Anterior cingulate cortex (tissue), 58 donors: ENCODE measurements around the gene SNRNP70.
"Not testable (repeated sequence)": the region's sequence is repeated elsewhere in the genome, so short reads cannot be mapped to it uniquely, and the experiment has no call there.

ENCODE experiments used
- DNase-seq, 58 donors: peaks; one replicate each; lab custom pipeline; 2025; lab: John Stamatoyannopoulos, UW

SNRNP70 gene

DNA sequence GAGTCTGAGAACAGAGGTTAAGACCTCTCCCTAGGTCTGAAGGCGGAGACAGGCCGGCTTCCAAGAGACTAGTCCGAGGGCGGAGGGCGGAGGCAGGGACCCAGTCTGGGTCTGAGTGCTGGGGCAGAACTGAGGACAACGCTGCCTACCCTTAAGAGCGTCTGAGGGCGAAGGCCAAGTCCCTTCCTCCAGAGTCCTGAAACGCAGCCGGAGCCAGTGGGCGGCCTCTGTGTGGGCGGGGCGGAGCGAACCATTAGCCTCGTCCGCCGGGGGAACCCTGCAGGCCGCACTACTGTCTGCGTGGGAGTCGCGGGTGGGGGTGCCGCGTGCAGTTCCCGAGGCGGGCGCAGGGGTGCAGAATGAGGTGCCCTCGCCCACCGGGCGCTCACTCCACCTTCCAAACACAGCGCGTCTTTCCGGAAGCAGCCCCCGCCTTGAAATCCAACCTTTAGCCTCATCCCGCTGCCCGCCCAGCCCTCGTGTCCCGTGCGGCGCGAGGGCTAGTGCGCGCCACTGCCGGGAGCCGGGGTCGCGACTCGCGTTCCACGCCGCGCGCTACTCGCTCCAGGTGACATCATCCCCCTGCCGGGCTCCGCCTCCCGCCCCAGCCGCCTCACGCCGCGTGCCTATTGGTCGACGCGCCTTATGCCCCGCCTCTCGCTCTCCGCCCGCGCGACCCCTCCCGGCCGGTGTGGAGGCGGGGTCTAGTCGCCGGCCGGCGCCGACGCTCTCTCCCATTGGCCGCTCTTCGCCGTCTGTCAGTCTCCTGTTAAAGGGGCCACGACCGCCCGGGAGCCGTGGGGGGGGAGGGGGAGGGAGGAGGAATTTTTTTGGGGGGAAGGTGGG is 33.5 kb downstream of the SNRNP70 start, which contains the start of gene C19orf73:
C19orf73 (minus strand) TSS at position 579 of the 846 bp plus-strand sequence; CDS start at position 458, 121 bp downstream.
- DNase-seq, result peak; percentile 69 to 97 (median 94)

DNA sequence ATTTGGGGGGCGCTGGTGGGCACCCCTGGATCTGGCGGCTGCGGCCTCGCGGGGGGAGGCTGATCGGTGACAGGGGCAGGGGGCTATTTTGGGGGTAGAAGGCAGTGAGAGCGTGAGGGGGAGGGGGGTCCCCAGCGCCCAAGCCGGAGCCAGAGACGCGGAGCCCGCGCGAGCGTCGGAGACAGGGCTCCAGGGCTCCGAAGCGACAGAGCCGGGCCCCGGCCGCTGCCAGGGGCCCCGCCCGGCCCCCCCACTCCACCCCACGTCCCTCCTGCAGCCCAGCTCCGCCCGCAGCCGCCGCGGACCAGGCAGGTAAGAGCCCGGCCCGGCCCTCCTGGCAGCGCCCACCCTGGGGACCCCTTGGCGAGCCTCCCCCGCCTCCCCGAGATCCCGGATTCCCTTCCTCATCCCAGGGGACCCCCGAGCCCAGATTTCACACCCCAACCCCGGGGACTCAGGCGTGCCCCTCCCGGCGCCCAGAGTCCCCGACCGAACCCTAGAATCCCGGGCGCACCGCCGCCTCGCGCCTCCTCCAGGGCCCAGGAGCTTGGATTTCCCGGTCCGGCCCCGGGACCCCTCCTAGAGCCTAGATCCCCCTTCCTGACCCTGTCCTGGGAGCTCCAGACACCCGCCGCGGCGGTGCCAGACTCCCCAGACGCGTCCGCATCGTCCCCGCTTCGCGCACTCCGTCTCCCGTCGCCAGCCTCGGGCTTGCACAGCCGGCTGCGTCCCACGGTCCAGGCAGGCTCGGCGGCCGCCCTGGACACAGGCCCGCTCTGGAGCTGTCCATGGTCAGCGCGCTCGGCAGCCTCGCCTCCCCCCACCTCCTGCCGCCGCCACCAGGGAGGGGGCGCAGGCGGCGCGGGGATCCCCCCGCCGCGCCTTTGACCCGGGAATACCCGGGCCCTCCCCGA is 34.4 kb downstream of the SNRNP70 start, which contains the start of gene PPFIA3:
PPFIA3 (plus strand) TSS at position 134 of the 914 bp plus-strand sequence. CDS start 8,330 bp downstream, outside the sequence.
- DNase-seq, result peak in 39 of 58 donors; percentile 3 to 54 (median 31)

DNA sequence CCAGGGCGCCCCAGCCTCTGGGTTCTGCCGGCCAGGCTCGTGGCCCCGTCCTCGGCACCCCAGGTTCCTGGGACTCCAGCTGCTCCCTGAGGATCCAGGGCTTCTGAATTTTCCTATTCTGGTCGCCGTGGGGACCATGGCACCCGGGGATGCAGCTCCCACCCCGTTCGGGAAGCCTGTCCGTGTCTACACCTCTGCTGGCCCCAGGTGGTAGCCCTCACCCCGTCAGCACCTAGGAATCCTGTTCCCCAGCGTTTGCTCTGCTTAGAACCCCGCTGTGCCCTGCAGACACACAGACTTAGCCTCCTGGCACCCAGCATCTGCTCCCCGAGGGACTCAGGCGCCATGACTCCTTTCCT is 35.1 kb downstream of the SNRNP70 start:
- no peak for DNase-seq

DNA sequence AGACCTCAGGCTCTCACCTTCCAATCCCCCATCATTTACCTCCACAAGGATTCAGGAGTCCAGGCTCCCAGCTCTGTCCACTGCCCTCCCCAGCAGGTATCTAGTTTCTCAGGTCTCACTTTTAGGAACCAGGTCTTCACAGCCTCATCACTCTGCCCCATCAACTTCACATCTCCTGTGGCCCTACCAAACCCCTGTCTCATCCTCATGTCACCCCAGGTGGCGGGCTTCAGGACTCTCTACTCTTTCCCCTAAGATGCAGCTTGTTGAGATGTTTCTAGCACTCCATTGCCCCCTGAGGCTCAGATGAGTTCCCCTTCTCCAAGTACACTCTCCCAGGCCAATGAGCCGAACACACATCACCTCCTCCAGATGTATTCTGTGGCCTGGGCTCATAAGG is 35.6 kb downstream of the SNRNP70 start:
- no peak for DNase-seq

DNA sequence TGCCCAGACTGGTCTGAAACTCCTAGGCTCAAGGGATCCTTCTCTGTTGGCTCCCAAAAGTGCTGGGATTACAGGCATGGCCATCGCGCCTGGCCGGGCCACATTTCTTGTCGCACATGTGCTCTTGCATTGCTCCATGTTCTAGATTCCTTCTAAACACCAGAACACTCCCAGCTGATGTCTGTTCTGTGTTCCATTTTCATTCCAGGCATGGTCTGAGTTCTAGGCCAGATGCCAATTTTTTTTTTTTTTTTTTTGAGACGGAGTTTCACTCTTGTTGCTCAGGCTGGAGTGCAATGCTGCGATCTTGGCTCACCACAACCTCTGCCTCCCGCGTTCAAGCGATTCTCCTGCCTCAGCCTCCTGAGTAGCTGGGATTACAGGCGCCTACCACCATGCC is 36.6 kb downstream of the SNRNP70 start:
- DNase-seq, result peak in 3 of 58 donors; percentile 4 to 39 (median 17)

DNA sequence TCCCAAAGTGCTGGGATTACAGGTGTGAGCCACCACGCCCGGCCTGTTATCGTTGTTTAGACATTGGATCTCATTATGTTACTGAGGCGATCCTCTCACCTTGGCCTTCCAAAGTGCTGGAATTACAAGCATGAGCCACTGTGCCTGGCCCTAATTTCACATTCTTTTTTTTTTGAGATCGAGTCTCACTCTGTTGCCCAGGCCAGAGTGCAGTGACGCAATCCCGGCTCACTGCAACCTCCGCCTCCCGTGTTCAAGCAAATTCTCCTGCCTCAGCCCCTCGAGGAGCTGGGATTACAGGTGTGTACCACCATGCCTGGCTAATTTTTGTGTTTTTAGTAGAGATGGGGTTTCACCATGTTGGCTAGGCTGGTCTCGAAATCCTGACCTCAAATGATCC is 38.0 kb downstream of the SNRNP70 start:
- DNase-seq, result not testable (repeated sequence)

DNA sequence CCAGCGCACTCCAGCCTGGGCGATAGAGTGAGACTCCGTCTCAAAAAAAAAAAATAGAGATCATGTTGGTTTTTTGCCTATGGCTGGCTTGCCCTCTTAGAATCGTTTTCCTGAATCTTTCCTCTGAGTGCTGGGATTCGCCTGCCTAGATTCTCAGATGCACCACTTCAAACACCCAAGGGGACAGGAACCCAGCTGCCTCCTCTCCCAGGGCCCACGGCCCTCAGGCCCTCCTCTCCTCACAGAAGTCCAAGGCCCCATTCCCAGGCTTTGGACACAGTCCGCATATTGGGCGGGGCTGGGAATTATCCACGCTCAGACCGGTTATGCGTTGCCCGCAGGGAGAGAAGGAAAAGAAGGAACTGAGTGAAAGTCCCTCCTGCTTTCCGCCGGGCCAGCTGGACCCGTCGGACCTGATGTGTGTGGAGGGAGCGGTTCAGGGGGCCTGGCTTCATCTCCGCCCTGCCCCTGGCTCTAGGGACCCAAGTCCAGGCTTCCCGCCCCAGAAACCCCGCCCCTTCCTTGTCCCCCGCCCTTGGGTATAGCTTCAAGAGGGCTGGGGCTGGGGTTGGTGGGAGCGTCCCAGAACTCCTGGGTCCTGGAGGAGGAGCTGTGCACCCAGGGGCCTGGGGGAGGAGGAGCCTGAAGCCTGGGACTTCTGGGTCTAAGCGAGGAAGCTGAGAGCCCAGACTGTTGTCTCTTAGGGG is 39.9 kb downstream of the SNRNP70 start:
- DNase-seq, result no peak

DNA sequence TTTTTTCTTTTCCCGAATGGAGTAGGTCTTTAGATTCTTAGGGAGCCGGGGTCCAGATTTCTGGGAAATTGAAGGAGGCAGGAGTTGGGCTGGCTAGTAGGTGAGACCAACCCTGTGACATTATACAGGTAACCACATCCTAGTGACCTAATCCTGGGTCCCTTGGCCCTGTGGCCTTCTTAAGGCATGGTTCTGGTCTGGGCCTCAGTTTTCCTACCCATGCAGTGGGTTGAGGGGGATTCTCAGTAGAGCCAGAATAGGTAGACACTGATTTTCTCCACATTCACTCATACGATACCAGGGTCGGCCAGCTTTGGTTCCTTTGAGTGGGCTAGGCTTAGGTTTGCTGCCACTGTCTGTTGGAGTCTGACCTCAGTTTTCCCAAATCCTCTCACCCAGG is 41.3 kb downstream of the SNRNP70 start:
- DNase-seq, result no peak

DNA sequence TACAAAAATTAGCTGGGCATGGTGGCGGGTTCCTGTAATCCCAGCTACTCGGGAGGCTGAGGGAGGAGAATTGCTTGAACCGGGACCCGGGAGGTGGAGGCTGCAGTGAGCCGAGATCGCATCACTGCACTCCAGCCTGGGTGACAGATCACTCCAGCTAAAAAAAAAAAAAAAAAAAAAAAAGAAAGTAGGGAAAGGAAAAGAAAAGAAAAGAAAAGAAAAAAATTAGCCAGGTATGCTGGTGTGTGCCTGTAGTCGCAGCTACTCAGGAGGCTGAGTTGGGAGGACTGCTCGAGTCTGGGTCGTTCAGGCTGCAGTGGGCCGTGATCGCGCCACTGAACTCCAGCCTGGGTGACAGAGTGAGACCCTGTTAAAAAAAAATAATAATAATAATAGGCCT is 42.0 kb downstream of the SNRNP70 start:
- DNase-seq, result not testable (repeated sequence)

DNA sequence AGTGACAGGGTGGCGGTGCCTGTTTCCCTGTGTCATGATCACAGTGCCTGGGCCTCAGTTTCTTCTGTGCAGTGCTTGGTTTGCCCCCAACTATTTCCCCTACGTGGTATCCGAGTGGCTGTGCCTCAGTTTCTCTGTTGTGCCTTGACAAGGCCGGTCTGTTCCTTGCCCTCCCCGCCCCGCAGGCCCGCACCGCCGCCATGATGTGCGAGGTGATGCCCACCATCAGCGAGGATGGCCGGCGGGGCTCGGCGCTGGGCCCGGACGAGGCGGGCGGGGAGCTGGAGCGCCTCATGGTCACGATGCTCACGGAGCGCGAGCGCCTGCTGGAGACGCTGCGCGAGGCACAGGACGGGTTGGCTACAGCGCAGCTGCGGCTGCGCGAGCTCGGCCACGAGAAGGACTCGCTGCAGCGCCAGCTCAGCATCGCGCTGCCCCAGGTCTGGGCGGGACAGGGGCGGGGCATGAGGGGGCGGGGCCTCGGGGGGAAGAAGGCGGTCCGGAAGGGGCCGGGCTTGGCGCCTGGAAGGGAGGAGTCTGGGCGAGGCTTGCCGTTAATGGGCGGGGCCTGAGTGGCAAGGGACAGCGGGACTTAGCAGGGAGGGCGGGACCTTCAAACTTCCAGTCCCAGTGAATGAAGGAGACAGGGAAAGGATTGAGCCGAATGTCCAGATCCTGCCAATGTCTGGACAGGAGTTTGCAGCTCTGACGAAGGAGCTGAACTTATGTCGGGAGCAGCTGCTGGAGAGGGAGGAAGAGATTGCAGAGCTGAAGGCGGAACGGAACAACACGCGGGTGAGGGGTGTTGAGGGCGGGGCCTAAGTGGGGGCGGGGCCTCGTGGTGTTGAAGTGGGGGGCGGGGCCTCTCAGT is 42.7 kb downstream of the SNRNP70 start:
- DNase-seq, result peak; percentile 31 to 98 (median 96)

DNA sequence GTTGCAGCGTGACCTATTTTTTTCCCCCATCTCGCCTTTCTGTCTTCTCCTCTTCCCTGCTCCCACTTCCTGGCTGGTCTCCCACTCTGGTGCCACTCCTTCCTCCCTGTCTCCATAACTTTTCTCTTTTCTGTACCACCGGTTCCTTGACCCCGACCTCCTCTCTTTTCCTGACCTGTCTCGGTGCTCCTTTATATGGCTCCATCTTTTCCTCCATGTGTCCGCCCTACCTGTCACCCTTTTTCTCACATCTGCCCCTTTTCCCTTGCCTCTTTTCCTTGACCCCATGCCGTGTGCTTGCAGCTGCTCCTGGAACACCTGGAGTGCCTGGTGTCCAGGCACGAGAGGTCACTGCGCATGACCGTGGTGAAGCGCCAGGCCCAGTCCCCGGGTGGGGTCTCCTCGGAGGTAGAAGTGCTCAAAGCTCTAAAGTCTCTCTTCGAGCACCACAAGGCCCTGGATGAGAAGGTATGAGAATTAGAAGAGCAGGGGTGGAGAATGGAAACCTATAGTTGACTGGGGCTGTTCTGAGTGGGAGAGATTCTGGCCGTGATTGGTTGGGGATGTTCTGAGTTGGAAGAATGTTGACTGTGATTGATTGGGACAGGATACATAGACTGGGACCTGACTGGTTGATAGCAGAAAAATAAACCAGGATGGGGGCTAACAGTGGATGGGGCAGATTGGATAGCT is 43.4 kb downstream of the SNRNP70 start:
- no peak for DNase-seq

DNA sequence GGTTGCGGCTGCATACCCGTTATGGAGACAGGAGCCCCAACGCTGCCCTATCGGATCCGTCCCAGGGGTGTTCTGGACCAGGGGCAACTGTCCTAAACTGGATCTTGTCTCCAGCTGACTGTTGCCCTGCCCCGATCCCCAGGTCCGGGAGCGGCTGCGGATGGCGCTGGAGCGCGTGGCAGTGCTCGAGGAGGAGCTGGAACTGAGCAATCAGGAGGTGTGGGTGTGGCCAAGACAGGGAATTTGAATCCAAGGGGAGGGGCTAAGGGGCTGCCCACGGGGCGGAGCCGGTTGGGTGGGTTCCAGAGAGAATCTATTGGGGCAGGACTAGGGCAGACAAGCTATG is 44.0 kb downstream of the SNRNP70 start:
- no peak for DNase-seq

DNA sequence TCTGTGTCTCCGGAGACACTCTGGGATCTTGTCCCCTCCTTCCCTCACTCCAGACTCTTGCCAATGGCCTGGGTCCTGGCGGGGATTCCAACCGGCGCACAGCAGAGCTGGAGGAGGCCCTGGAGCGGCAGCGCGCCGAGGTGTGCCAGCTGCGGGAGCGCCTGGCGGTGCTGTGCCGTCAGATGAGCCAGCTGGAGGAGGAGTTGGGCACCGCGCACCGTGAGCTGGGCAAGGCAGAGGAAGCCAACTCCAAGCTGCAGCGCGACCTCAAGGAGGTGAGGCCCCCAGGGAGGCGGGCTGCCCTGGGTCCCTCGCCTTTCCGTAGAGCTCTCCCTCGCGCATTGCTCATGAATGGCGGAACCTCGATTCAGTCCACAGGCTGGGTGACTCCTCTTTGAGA is 45.1 kb downstream of the SNRNP70 start:
- peak in 7 of 58 donors; percentile 9 to 23 (median 11) for DNase-seq

DNA sequence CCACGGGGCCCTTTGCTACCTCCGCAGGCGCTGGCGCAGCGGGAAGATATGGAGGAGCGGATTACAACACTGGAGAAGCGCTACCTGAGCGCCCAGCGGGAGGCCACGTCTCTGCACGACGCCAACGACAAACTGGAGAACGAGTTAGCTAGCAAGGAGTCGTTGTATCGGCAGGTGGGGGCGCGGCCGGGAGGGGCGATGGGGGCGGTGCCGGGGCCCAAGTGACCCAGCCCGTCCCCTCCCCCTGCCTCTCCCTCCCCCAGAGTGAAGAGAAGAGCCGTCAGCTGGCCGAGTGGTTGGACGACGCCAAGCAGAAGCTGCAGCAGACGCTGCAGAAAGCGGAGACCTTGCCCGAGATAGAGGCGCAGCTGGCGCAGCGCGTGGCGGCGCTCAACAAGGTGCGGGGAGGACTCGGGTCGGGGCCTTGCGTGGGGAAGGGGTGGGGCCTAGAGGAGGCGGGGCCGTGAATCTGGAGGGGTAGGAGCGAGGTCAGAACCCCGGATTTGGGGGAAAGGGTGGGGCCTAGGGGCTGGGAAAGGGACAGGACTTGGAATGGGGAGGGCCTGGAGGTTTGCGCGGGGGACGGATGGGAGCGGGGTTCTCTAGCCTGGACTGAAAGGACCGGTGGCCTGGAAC is 47.8 kb downstream of the SNRNP70 start:
- DNase-seq, result peak in 1 of 58 donors; percentile 13

DNA sequence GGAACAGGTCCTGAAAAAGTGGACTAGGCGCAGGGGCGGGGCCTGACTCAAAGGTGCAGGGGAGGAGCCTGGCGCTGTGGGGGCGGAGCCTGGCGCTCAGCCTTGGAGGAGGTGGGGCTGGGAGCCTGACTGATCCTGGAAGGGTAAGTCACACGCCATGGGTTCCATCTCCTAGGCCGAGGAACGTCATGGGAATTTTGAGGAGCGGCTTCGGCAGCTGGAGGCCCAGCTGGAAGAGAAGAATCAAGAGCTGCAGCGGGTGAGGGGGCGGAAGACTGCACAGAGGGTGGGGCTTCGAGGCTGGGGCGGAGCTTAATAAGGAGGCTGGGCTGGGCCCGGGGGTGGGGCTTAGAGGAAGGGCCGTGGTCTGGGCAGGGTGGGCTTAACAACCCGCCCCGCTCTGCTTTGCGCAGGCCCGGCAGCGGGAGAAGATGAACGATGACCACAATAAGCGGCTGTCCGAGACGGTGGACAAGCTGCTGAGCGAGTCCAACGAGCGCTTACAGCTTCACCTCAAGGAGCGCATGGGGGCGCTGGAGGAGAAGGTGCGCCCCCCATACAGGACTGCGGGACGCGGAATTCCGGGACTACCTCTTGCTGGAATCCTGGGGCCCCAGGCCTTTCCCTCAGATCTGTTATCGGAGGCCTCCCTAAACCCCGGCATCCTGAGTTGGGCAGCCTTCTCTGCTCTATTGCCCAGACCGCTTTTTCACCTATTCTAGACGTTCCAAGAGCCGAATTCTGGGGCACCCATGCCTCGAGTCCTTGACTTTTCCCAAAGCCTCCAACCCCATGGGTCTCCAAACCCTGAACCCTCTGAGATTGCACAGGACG is 48.6 kb downstream of the SNRNP70 start:
- DNase-seq, result peak in 3 of 58 donors; percentile 13 to 27 (median 26)

DNA sequence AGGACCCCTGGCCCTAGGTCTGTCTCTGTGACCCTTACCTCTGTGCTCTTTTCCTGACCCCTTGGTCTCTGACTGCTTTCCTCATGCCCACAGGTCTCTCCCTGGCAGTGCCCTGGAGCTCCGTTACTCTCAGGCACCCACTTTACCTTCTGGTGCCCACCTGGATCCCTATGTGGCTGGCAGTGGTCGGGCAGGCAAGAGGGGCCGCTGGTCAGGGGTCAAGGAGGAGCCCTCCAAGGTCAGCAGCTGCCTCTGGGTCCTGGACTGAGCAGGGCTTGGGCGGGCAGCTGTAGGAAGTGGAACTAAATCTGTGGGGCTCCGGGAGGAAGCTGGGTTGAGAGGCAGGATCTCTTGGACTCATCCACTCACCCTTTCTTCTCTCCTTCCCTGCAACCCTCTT is 50.4 kb downstream of the SNRNP70 start:
- DNase-seq, result no peak

DNA sequence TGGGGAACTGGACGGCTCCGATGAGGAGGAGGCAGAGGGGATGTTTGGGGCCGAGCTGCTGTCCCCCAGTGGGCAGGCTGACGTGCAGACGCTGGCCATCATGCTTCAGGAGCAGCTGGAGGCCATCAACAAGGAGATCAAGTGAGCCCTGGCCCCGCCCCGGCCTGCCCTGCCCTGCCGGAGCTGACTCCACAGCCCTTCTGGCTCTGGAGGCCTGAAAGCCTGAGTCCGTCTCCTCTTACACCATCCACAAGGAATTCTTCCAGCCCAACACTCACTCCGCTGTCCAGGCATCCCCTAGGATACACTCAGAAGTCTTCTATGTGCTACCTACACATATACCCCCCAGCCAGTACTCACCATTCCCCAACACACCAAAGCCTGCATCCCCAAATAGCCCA is 51.5 kb downstream of the SNRNP70 start:
- DNase-seq, result no peak

DNA sequence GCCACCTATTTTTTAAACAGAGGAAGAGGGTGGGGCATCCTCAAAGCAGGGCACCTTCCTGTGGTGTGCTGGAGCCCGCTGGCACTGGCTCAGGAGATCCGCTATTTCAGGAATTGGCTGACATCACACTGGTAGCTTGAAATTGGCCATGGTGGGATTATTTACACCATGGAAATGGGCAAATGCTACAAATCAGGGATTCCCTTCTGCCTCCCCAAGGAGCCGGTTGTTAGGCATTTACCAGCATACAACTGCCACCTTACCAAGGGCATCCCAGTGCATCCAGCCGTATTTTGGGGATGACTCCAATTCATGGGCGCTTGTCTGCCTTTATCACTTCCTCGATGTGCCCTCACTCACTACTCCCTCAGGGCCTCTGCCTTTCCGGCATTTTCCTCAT is 55.7 kb downstream of the SNRNP70 start:
- DNase-seq, result no peak
